SU-DHL-6 (cell line): ENCODE data around the gene FAF2.

Source experiments
- CTCF ChIP-seq: fragments of 200-600 bp; sonication (generic); IDR thresholded peaks from one replicate; pipeline ENCODE4 v1.5.1; 2017; ENCODE audit warnings: antibody characterized with exemption, mild to moderate bottlenecking, low read length, moderate library complexity; ENCODE audit not compliant: insufficient read depth, poor library complexity, severe bottlenecking
- EZH2phosphoT487 ChIP-seq: fragments of 200-600 bp; sonication (generic), shearing (Covaris generic); conservative IDR thresholded peaks from 2 replicates; pipeline ENCODE4 v1.6.1; 2018; ENCODE audit warnings: mild to moderate bottlenecking, antibody characterized with exemption, low read length, moderate library complexity, mixed read lengths

- TF ChIP-seq EZH2phosphoT487 = no peak
- TF ChIP-seq CTCF = no peak
These were observed 22.4 kb upstream of the FAF2 start for GRCh38 chr5:176425791-176426190.
